ENCODE results near the gene OAS3. TPM values are rescaled to one million over a fixed set of nuclear protein-coding genes. Genes with fewer than 3 reads are reported as not detected.
A peak's percentile ranks its signal among the peaks of the same experiment; 100 is the strongest.

Gene OAS3
- polyA plus RNA-seq, 4 donors, result 3.8 to 13.1 (median 7.3) TPM

- H3K36me3 ChIP-seq (ENCODE audit: control insufficient read depth in 3 of 3, insufficient read depth in 2 of 3, low read depth in 1 of 3, low read length in 3 of 3), result no peaks in the 10 kb centered on the region
- no peaks in the 10 kb centered on the region for H3K9me3 ChIP-seq (ENCODE audit: control insufficient read depth in 2 of 2, insufficient read depth in 1 of 2, low read depth in 1 of 2, low read length in 1 of 2)
- no peak overlapping the region for H3K4me3 ChIP-seq (ENCODE audit: low read depth in 1 of 3, low read length in 3 of 3)
- peaks cover 10 to 18% (median 12%) of the 10 kb centered on the region in 3 donors for H3K4me1 ChIP-seq (ENCODE audit: control insufficient read depth in 3 of 3, insufficient read depth in 2 of 3, low read depth in 1 of 3, low read length in 2 of 3)
- FAIRE-seq (no peak), DNase-seq (peak; percentile 28 to 65)
- H3K27ac ChIP-seq (ENCODE audit: low read depth in 1 of 3, low read length in 2 of 3), result peak overlapping the region in 2 of 3 donors; percentile 32 to 37
- no peaks in the 10 kb centered on the region for H3K27me3 ChIP-seq (ENCODE audit: control insufficient read depth in 3 of 3, insufficient read depth in 3 of 3, low read length in 3 of 3)
Observed at GRCh38 chr12:112904571-112904970, 33.7 kb upstream of the OAS3 start.

GRCh38 chr12:112905451-112906089 lies 32.7 kb upstream of the OAS3 start:
- no peak overlapping the region for H3K4me3 ChIP-seq (ENCODE audit: low read depth in 1 of 3, low read length in 3 of 3)
- FAIRE-seq (no peak), DNase-seq (peak in 1 of 2 donors; percentile 46)
- peaks cover 11 to 18% (median 12%) of the 10 kb centered on the region in 3 donors for H3K4me1 ChIP-seq (ENCODE audit: control insufficient read depth in 3 of 3, insufficient read depth in 2 of 3, low read depth in 1 of 3, low read length in 2 of 3)
- H3K36me3 ChIP-seq (ENCODE audit: control insufficient read depth in 3 of 3, insufficient read depth in 2 of 3, low read depth in 1 of 3, low read length in 3 of 3), result peaks cover 0 to 2% (median 0%) of the 10 kb centered on the region in 3 donors
- 66 to 68% (median 67%) methylated on average over 4 of the region's 4 CpGs for WGBS, 3 donors
- H3K27ac ChIP-seq (ENCODE audit: low read depth in 1 of 3, low read length in 2 of 3), result peak overlapping the region; percentile 8 to 84 (median 72)
- no peaks in the 10 kb centered on the region for H3K9me3 ChIP-seq (ENCODE audit: control insufficient read depth in 2 of 2, insufficient read depth in 1 of 2, low read depth in 1 of 2, low read length in 1 of 2)
- no peaks in the 10 kb centered on the region for H3K27me3 ChIP-seq (ENCODE audit: control insufficient read depth in 3 of 3, insufficient read depth in 3 of 3, low read length in 3 of 3)

- Histone ChIP-seq H3K27me3 (ENCODE audit: control insufficient read depth in 3 of 3, insufficient read depth in 3 of 3, low read length in 3 of 3) (no peaks in the 10 kb centered on the region), H3K9me3 (ENCODE audit: control insufficient read depth in 2 of 2, insufficient read depth in 1 of 2, low read depth in 1 of 2, low read length in 1 of 2) (peaks cover 0 to under 1% of the 10 kb centered on the region in 2 donors), H3K36me3 (ENCODE audit: control insufficient read depth in 3 of 3, insufficient read depth in 2 of 3, low read depth in 1 of 3, low read length in 3 of 3) (peaks cover 0 to 3% (median 2%) of the 10 kb centered on the region in 3 donors), H3K4me3 (ENCODE audit: low read depth in 1 of 3, low read length in 3 of 3) (peak within 1 kb of the TSS; percentile 49 to 69 (median 58)), H3K27ac (ENCODE audit: low read depth in 1 of 3, low read length in 2 of 3) (peak within 1 kb of the TSS; percentile 84 to 97 (median 90)), H3K4me1 (ENCODE audit: control insufficient read depth in 3 of 3, insufficient read depth in 2 of 3, low read depth in 1 of 3, low read length in 2 of 3) (peaks cover 11 to 18% (median 12%) of the 10 kb centered on the region in 3 donors)
- 0 to 3% (median 3%) methylated on average over 4 of the region's 4 CpGs for WGBS, 3 donors
- peak; percentile 90 to 96 for DNase-seq
- peak; percentile 65 for FAIRE-seq
Observed at GRCh38 chr12:112906712-112907414, 31.4 kb upstream of the OAS3 start, which contains the start of gene OAS1. OAS1 (plus strand) TSS chr12:112906962; CDS start chr12:112907040, 78 bp downstream.

DNA sequence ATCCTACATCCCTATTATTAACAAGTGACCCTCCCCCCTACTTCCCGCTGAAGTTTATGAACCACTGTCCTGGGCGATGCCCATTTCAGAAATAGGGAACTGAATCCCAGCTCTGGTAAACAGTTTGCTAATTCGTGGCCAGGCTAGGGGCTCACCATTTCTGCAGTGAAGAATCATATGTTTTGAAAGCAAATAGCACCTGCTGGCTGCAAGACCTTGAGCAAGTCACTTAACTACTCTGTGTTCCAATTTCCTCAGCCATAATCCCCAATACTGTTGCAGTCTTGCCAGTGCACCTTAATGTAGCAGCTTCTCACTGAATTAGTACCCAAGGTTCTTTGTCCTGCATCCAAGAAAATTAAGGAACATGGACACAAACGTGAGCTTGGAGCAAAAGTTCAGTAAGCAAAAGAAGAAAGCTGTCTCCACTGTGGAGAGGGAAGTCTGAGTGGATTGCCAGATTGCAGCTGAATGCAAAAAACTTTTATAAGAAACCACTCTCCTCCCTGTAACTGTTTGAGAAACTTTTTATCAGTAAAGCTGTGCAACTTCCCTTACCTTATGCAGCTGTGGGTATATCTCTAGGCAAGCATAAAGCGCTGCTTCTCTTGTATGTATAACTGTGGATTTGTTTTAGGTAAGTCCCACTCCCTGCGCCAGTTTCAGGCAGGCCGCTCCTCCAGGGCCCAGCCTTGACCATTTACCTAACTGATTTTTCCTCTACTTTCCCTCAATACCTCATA lies 30.7 kb upstream of the OAS3 start:
- DNase-seq (no peak), FAIRE-seq (no peak)
- H3K36me3 ChIP-seq (ENCODE audit: control insufficient read depth in 3 of 3, insufficient read depth in 2 of 3, low read depth in 1 of 3, low read length in 3 of 3), result peaks cover 0 to 5% (median 4%) of the 10 kb centered on the region in 3 donors
- no peaks in the 10 kb centered on the region for H3K27me3 ChIP-seq (ENCODE audit: control insufficient read depth in 3 of 3, insufficient read depth in 3 of 3, low read length in 3 of 3)
- H3K4me1 ChIP-seq (ENCODE audit: control insufficient read depth in 3 of 3, insufficient read depth in 2 of 3, low read depth in 1 of 3, low read length in 2 of 3), result peaks cover 11 to 18% (median 12%) of the 10 kb centered on the region in 3 donors
- peak overlapping the region; percentile 49 to 69 (median 58) for H3K4me3 ChIP-seq (ENCODE audit: low read depth in 1 of 3, low read length in 3 of 3)
- H3K27ac ChIP-seq (ENCODE audit: low read depth in 1 of 3, low read length in 2 of 3), result peak overlapping the region; percentile 84 to 97 (median 90)
- peaks cover 0 to 3% of the 10 kb centered on the region in 2 donors for H3K9me3 ChIP-seq (ENCODE audit: control insufficient read depth in 2 of 2, insufficient read depth in 1 of 2, low read depth in 1 of 2, low read length in 1 of 2)
- WGBS, 3 donors, result 37 to 46% (median 42%) methylated on average over 7 of the region's 7 CpGs

GRCh38 chr12:112908548-112908947 lies 29.7 kb upstream of the OAS3 start:
- Histone ChIP-seq H3K9me3 (ENCODE audit: control insufficient read depth in 2 of 2, insufficient read depth in 1 of 2, low read depth in 1 of 2, low read length in 1 of 2) (peaks cover 0 to 3% of the 10 kb centered on the region in 2 donors), H3K27me3 (ENCODE audit: control insufficient read depth in 3 of 3, insufficient read depth in 3 of 3, low read length in 3 of 3) (no peaks in the 10 kb centered on the region), H3K4me1 (ENCODE audit: control insufficient read depth in 3 of 3, insufficient read depth in 2 of 3, low read depth in 1 of 3, low read length in 2 of 3) (peaks cover 11 to 18% (median 12%) of the 10 kb centered on the region in 3 donors), H3K36me3 (ENCODE audit: control insufficient read depth in 3 of 3, insufficient read depth in 2 of 3, low read depth in 1 of 3, low read length in 3 of 3) (peaks cover 0 to 5% (median 4%) of the 10 kb centered on the region in 3 donors), H3K4me3 (ENCODE audit: low read depth in 1 of 3, low read length in 3 of 3) (peak overlapping the region in 1 of 3 donors; percentile 69), H3K27ac (ENCODE audit: low read depth in 1 of 3, low read length in 2 of 3) (peak overlapping the region in 2 of 3 donors; percentile 19 to 84)
- FAIRE-seq (no peak), DNase-seq (no peak)
- WGBS, 3 donors, result 49 to 61% (median 55%) methylated on average over 12 of the region's 12 CpGs

GRCh38 chr12:112909693-112910092 lies 28.6 kb upstream of the OAS3 start:
- FAIRE-seq (no peak), DNase-seq (no peak)
- Histone ChIP-seq H3K36me3 (ENCODE audit: control insufficient read depth in 3 of 3, insufficient read depth in 2 of 3, low read depth in 1 of 3, low read length in 3 of 3) (peaks cover 0 to 5% (median 4%) of the 10 kb centered on the region in 3 donors), H3K4me3 (ENCODE audit: low read depth in 1 of 3, low read length in 3 of 3) (no peak overlapping the region), H3K9me3 (ENCODE audit: control insufficient read depth in 2 of 2, insufficient read depth in 1 of 2, low read depth in 1 of 2, low read length in 1 of 2) (peaks cover 0 to 3% of the 10 kb centered on the region in 2 donors), H3K4me1 (ENCODE audit: control insufficient read depth in 3 of 3, insufficient read depth in 2 of 3, low read depth in 1 of 3, low read length in 2 of 3) (peaks cover 9 to 18% (median 11%) of the 10 kb centered on the region in 3 donors), H3K27me3 (ENCODE audit: control insufficient read depth in 3 of 3, insufficient read depth in 3 of 3, low read length in 3 of 3) (no peaks in the 10 kb centered on the region), H3K27ac (ENCODE audit: low read depth in 1 of 3, low read length in 2 of 3) (peak overlapping the region in 1 of 3 donors; percentile 3)
- 86 to 98% (median 92%) methylated on average over 4 of the region's 4 CpGs for WGBS, 3 donors

DNA sequence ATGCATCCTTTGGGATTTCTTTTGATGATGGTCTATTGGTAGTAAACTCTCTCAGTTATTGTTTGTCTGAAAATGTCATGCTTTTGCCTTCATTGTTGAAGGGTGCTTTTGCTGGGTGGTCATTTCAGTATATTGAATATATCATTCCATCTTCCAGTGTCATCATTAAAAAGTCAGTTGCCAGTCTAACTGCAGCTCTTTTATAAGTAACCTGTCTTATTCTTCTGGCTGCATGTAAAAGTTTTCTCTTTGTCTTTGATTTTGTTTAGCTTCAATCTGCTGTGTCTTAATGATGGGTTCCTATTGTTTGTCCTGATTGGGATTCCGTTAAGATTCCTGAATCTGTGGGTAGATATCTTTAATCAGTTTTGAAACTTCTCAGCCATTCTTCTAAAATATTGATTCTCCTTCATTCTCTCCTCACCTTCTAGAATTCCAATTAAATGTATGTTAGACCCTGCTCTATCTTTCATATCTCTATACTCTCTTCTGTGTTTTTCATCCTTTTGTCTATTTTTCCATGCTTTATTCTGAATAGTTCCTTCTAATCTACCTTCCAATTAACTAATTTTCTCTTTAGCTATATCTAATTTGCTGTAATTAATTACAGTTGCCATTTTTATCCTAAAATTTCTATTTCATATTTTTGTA lies 25.1 kb upstream of the OAS3 start:
- peaks cover 0 to 12% (median 10%) of the 10 kb centered on the region in 3 donors for H3K36me3 ChIP-seq (ENCODE audit: control insufficient read depth in 3 of 3, insufficient read depth in 2 of 3, low read depth in 1 of 3, low read length in 3 of 3)
- no peak for FAIRE-seq
- H3K27ac ChIP-seq (ENCODE audit: low read depth in 1 of 3, low read length in 2 of 3), result no peak overlapping the region
- no peaks in the 10 kb centered on the region for H3K27me3 ChIP-seq (ENCODE audit: control insufficient read depth in 3 of 3, insufficient read depth in 3 of 3, low read length in 3 of 3)
- H3K4me1 ChIP-seq (ENCODE audit: control insufficient read depth in 3 of 3, insufficient read depth in 2 of 3, low read depth in 1 of 3, low read length in 2 of 3), result peaks cover 3 to 5% (median 4%) of the 10 kb centered on the region in 3 donors
- 97 to 100% (median 97%) methylated on average over 1 of the region's 1 CpG for WGBS, 3 donors
- H3K9me3 ChIP-seq (ENCODE audit: control insufficient read depth in 2 of 2, insufficient read depth in 1 of 2, low read depth in 1 of 2, low read length in 1 of 2), result peaks cover 0 to 3% of the 10 kb centered on the region in 2 donors
- H3K4me3 ChIP-seq (ENCODE audit: low read depth in 1 of 3, low read length in 3 of 3), result no peak overlapping the region
- no peak for DNase-seq

All from small intestine (tissue), 7 donors.